ENCODE results near the gene OTOF. TPM values are rescaled to one million over a fixed set of nuclear protein-coding genes. Genes with fewer than 3 reads are reported as not detected.

OTOF gene
- total RNA-seq, 2 donors from 2014 or later: not detected

GRCh38 chr2:26412091-26412673, 65.7 kb downstream of the OTOF start:
- Histone ChIP-seq H3K9me3 (no peaks in the 10 kb centered on the region), H3K4me1 (no peaks in the 10 kb centered on the region), H3K36me3 (no peaks in the 10 kb centered on the region), H3K27ac (no peak overlapping the region), H3K9ac (ENCODE audit: low read depth in 2 of 2, low read length in 2 of 2) (no peak overlapping the region), H3K27me3 (no peaks in the 10 kb centered on the region), H3K4me3 (no peak overlapping the region)
- intact Hi-C loops (cut with DNase I): no loop called here
- no peak for DNase-seq
- TF ChIP-seq CTCF (IDR thresholded peaks at IDR 0.05): no peak

GRCh38 chr2:26411419-26411818, 66.5 kb downstream of the OTOF start:
- Histone ChIP-seq H3K9ac (ENCODE audit: low read depth in 2 of 2, low read length in 2 of 2) (no peak overlapping the region), H3K27me3 (no peaks in the 10 kb centered on the region), H3K4me1 (no peaks in the 10 kb centered on the region), H3K27ac (no peak overlapping the region), H3K4me3 (no peak overlapping the region), H3K36me3 (no peaks in the 10 kb centered on the region), H3K9me3 (no peaks in the 10 kb centered on the region)
- DNase-seq: no peak
- no peak for TF ChIP-seq CTCF (IDR thresholded peaks at IDR 0.05)
- intact Hi-C loops (cut with DNase I): no loop called here

GRCh38 chr2:26410764-26411243, 67.1 kb downstream of the OTOF start:
- no peak overlapping the region for H3K9ac ChIP-seq (ENCODE audit: low read depth in 2 of 2, low read length in 2 of 2)
- H3K27me3 ChIP-seq: no peaks in the 10 kb centered on the region
- DNase-seq: no peak
- no peaks in the 10 kb centered on the region for H3K36me3 ChIP-seq
- TF ChIP-seq CTCF (IDR thresholded peaks at IDR 0.05): no peak
- no peak overlapping the region for H3K27ac ChIP-seq
- H3K4me3 ChIP-seq: no peak overlapping the region
- no peaks in the 10 kb centered on the region for H3K4me1 ChIP-seq
- H3K9me3 ChIP-seq: no peaks in the 10 kb centered on the region
- intact Hi-C loops (cut with DNase I): no loop called here

- no peak for TF ChIP-seq CTCF (IDR thresholded peaks at IDR 0.05)
- Histone ChIP-seq H3K27me3 (no peaks in the 10 kb centered on the region), H3K9ac (ENCODE audit: low read depth in 2 of 2, low read length in 2 of 2) (no peak overlapping the region), H3K4me3 (no peak overlapping the region), H3K27ac (no peak overlapping the region), H3K36me3 (no peaks in the 10 kb centered on the region), H3K9me3 (no peaks in the 10 kb centered on the region), H3K4me1 (no peaks in the 10 kb centered on the region)
- DNase-seq: no peak
- intact Hi-C loops (cut with DNase I): no loop called here
Measured at GRCh38 chr2:26409785-26410184, 68.1 kb downstream of the OTOF start.

- Histone ChIP-seq H3K4me3 (no peak overlapping the region), H3K36me3 (no peaks in the 10 kb centered on the region), H3K27ac (no peak overlapping the region), H3K27me3 (no peaks in the 10 kb centered on the region), H3K9me3 (no peaks in the 10 kb centered on the region), H3K9ac (ENCODE audit: low read depth in 2 of 2, low read length in 2 of 2) (no peak overlapping the region), H3K4me1 (no peaks in the 10 kb centered on the region)
- intact Hi-C loops (cut with DNase I): no loop called here
- no peak for TF ChIP-seq CTCF (IDR thresholded peaks at IDR 0.05)
- no peak for DNase-seq
Measured at GRCh38 chr2:26407526-26407925, 70.4 kb downstream of the OTOF start.

Other genes starting within 250 kb of the OTOF start
- gene HADHA, start 233.5 kb downstream of the OTOF start, total RNA-seq: 100 to 1,000 TPM; 226 to 266 TPM
- gene HADHB, start 233.2 kb downstream of the OTOF start, total RNA-seq: 100 to 1,000 TPM; 105 to 160 TPM
- gene SELENOI, start 132.0 kb downstream of the OTOF start, total RNA-seq: 10 to 100 TPM; 41.5 to 42.2 TPM
- gene ADGRF3, start 131.3 kb downstream of the OTOF start, total RNA-seq: under 1 TPM; 0.16 to 0.20 TPM
- not detected for gene DRC1, start 76.2 kb downstream of the OTOF start, total RNA-seq
- gene CIB4, start 163.2 kb upstream of the OTOF start, total RNA-seq: not detected
- gene KCNK3, start 214.6 kb upstream of the OTOF start, total RNA-seq: 1 to 10 TPM; 1.2 to 1.5 TPM

All from colonic mucosa (tissue), 4 donors.